RWPE2 (cell line): ENCODE measurements around the gene STUB1.

Source experiments
- ATAC-seq: fragments of 200-7000 bp; cut with Tn5 transposase; 3 replicates; pipeline ENCODE4 v1.9.1; 2021; ENCODE audit warnings: low read depth
- DNase-seq: peaks from one replicate; pipeline ENCODE4 v3.0.0-alpha.2; 2020; ENCODE audit warnings: low spot score
- H3K27ac ChIP-seq: fragments of 450-650 bp; 2 replicates; pipeline ENCODE4 v1.5.1; 2017; ENCODE audit warnings: mild to moderate bottlenecking; ENCODE audit not compliant: poor library complexity, severe bottlenecking
- H3K27me3 ChIP-seq: fragments of 250-450 bp; sonication (Bioruptor Pico); 2 replicates; pipeline ENCODE4 v1.5.1; 2021; ENCODE audit warnings: mild to moderate bottlenecking, moderate library complexity; ENCODE audit not compliant: insufficient read depth, poor library complexity, severe bottlenecking
- H3K36me3 ChIP-seq: fragments of 250-450 bp; sonication (Bioruptor Pico); 2 replicates; pipeline ENCODE4 v1.5.1; 2020; ENCODE audit warnings: low read depth, mild to moderate bottlenecking, moderate library complexity
- H3K4me1 ChIP-seq: fragments of 250-450 bp; sonication (Bioruptor Pico); 2 replicates; pipeline ENCODE4 v1.5.1; 2021; ENCODE audit warnings: mild to moderate bottlenecking, moderate library complexity; ENCODE audit not compliant: insufficient read depth, poor library complexity, severe bottlenecking
- H3K4me3 ChIP-seq: fragments of 250-450 bp; sonication (Bioruptor Pico); 2 replicates; pipeline ENCODE4 v1.5.1; 2021; ENCODE audit warnings: mild to moderate bottlenecking, moderate library complexity; ENCODE audit not compliant: severe bottlenecking
- H3K9me3 ChIP-seq: fragments of 250-450 bp; sonication (Bioruptor Pico); 2 replicates; pipeline ENCODE4 v1.5.1; 2021; ENCODE audit warnings: mild to moderate bottlenecking, moderate library complexity; ENCODE audit not compliant: severe bottlenecking
- TF ChIP-seq, protein P1 (sequence below): fragments of 450-650 bp; IDR thresholded peaks from one replicate; pipeline ENCODE4 v1.5.1; 2017; ENCODE audit warnings: mild to moderate bottlenecking, moderate library complexity; ENCODE audit not compliant: poor library complexity, severe bottlenecking

STUB1 gene

DNA sequence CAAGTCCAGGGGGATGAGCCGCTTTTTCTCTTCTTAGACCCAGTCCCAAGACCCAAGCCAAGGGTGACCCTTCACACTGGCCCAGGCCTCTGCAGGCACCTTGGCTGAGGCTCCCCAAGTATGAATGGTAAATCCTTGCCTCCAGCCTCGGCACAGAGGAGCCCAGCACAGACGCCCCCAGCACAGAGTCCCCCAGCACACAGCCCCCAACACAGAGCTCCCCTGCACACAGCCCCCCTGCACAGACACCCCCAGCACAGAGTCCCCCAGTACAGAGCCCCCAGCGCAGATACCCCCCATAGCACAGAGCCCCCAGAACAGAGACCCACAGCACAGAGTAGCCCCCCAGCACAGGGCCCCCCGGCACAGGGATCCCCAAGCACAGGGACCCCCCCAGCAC lies 39.6 kb upstream of the STUB1 start:
- peaks cover 5% of the 10 kb centered on the region for H3K4me1 ChIP-seq
- ATAC-seq (no peak), DNase-seq (no peak)
- no peak overlapping the region for H3K27ac ChIP-seq
- TF ChIP-seq, protein P1, sequence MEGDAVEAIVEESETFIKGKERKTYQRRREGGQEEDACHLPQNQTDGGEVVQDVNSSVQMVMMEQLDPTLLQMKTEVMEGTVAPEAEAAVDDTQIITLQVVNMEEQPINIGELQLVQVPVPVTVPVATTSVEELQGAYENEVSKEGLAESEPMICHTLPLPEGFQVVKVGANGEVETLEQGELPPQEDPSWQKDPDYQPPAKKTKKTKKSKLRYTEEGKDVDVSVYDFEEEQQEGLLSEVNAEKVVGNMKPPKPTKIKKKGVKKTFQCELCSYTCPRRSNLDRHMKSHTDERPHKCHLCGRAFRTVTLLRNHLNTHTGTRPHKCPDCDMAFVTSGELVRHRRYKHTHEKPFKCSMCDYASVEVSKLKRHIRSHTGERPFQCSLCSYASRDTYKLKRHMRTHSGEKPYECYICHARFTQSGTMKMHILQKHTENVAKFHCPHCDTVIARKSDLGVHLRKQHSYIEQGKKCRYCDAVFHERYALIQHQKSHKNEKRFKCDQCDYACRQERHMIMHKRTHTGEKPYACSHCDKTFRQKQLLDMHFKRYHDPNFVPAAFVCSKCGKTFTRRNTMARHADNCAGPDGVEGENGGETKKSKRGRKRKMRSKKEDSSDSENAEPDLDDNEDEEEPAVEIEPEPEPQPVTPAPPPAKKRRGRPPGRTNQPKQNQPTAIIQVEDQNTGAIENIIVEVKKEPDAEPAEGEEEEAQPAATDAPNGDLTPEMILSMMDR, result no peak
- H3K9me3 ChIP-seq, result no peaks in the 10 kb centered on the region
- H3K27me3 ChIP-seq, result no peaks in the 10 kb centered on the region
- H3K36me3 ChIP-seq, result no peaks in the 10 kb centered on the region
- no peak overlapping the region for H3K4me3 ChIP-seq

DNA sequence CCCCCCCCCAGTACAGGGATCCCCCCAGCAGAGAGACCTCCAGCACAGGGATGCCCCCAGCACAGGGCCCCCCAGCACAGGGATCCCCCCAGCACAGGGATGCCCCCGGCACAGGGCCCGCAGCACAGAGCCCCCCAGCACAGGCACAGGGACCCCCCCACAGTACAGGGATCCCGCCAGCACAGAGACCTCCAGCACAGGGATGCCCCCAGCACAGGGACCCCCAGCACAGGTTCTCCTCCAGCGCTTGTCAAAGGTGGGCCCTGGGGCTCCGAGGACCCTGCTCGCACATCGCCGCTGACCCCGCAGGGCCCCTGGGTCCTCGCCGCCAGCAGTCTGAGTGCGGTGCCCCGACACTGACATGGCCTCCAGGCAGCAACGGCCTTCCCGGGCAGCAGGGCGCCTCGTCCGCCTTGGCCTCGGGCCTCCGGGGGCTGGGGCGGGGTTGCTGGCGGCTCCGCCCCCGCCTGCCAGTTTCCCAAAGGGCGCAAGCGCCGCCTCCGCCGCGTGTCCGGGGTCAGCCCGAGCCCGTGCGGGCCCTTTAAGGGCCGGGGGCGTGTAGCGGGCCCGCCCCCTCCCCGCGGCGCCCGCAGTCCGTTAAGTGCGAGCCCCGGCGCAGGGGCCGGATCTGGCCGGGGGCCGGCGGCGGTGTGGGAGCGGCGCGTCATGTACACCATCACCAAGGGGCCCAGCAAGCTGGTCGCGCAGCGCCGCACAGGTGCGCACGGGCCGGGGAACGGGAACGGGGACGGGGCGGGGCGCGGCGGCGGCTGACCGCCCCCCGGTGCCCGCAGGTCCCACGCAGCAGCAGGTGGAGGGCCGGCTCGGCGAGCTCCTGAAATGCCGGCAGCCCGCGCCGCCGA lies 38.7 kb upstream of the STUB1 start, which contains the start of gene MCRIP2:
Gene MCRIP2, plus strand, starts transcription at position 503 of the 863 bp plus-strand sequence. Its CDS starts 164 bp downstream, at position 667.
- DNase-seq (no peak), ATAC-seq (peak; percentile 64)
- Histone ChIP-seq H3K27ac (peak within 1 kb of the TSS; percentile 73), H3K9me3 (no peaks in the 10 kb centered on the region), H3K4me1 (peaks cover 10% of the 10 kb centered on the region), H3K4me3 (peak within 1 kb of the TSS; percentile 73), H3K27me3 (no peaks in the 10 kb centered on the region), H3K36me3 (no peaks in the 10 kb centered on the region)
- TF ChIP-seq, protein P1, result no peak

DNA sequence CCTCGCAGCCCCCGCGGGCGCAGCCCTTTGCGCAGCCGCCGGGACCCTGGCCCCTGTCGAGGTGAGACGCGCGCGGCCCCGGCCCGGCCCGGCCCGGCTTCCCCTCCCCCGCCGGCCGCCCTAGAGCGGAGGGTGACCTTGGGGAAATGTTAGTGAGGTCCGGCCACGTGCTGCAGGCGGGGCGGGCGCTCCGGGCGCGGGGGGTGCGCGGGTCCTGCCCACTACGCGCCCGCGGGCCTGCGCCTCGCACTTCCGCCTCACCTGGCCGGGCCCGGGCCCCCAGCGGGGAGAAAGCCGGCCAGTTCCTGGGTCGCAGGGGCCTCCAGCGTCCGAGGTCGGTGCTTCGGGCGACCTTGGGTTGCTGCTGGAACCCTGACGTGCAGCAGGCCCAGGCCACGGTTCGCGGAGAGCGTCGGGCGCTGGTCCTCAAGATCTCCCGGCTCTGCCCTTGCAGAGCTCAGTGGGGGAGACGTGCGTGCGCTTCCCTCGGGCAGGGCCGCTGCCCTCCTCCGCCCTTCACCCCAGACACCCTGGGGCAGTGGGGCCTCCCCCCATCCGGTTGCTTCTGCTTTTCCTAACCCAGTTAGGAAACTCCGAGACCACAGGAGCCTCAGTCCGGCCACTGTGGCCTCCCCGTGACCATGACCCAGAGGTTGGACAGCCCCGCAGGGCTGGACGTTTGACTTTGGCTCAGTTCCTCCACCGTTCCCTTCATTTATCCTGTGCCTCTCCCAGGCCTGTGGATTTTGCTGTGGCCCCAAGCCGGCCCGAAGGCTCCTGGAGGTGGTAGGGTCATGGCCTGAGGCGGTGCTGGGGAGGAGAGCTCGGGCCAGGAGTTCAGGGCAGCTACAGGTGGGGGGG lies 37.8 kb upstream of the STUB1 start:
- no peak for DNase-seq
- no peaks in the 10 kb centered on the region for H3K27me3 ChIP-seq

DNA sequence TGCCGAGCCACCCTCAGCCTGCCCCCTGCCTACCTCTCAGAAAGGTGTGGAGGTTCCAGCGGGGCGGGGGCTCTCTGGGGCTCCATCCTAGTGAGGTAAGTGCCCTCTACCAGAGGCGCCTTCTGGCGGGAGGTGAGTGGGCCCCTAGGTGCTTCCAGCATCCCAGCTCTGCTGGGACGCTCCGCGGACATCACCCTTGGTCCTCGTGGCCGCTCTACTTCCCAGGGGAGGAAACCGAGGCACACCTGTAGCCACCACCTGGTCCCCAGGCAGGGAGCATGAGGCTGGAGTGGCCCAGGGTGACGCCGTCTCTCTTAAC lies 37.2 kb upstream of the STUB1 start:
- no peaks in the 10 kb centered on the region for H3K36me3 ChIP-seq
- H3K27ac ChIP-seq, result peak overlapping the region; percentile 73
- peaks cover 10% of the 10 kb centered on the region for H3K4me1 ChIP-seq
- DNase-seq (no peak), ATAC-seq (no peak)
- no peaks in the 10 kb centered on the region for H3K9me3 ChIP-seq
- TF ChIP-seq, protein P1, result no peak
- no peaks in the 10 kb centered on the region for H3K27me3 ChIP-seq
- peak overlapping the region; percentile 73 for H3K4me3 ChIP-seq

More for the DNA sequence above, 37.8 kb upstream of the STUB1 start:
- H3K9me3 ChIP-seq, result no peaks in the 10 kb centered on the region
- peaks cover 10% of the 10 kb centered on the region for H3K4me1 ChIP-seq
- H3K4me3 ChIP-seq, result peak overlapping the region; percentile 73
- peak overlapping the region; percentile 73 for H3K27ac ChIP-seq
- TF ChIP-seq, protein P1, result no peak
- no peaks in the 10 kb centered on the region for H3K36me3 ChIP-seq
- peak; percentile 24 for ATAC-seq
